Glutamatergic neuron (in vitro differentiated cells): ENCODE results near the gene CD44. TPM values are rescaled to one million over a fixed set of nuclear protein-coding genes. Genes with fewer than 3 reads are reported as not detected.

Experiments
- DNase-seq: peaks from one replicate; pipeline ENCODE4 v3.0.0; 2022
- H3K27ac Mint-ChIP-seq: one replicate; pipeline ENCODE4 v1.8.0; 2020; ENCODE audit warnings: mild to moderate bottlenecking, mixed read lengths, inconsistent platforms; ENCODE audit not compliant: unreplicated experiment
- H3K27me3 Mint-ChIP-seq: one replicate; pipeline ENCODE4 v1.8.0; 2020; ENCODE audit warnings: mild to moderate bottlenecking, moderate library complexity, mixed read lengths, inconsistent platforms; ENCODE audit not compliant: unreplicated experiment
- H3K36me3 Mint-ChIP-seq: one replicate; pipeline ENCODE4 v1.8.0; 2020; ENCODE audit warnings: mild to moderate bottlenecking, mixed read lengths, inconsistent platforms; ENCODE audit not compliant: unreplicated experiment
- H3K4me1 Mint-ChIP-seq: one replicate; pipeline ENCODE4 v1.8.0; 2020; ENCODE audit warnings: mild to moderate bottlenecking, low read depth, mixed read lengths, inconsistent platforms; ENCODE audit not compliant: unreplicated experiment
- H3K4me3 Mint-ChIP-seq: one replicate; pipeline ENCODE4 v1.8.0; 2020; ENCODE audit warnings: mild to moderate bottlenecking, mixed read lengths, inconsistent platforms; ENCODE audit not compliant: unreplicated experiment
- H3K9me3 Mint-ChIP-seq: one replicate; pipeline ENCODE4 v1.8.0; 2020; ENCODE audit warnings: mild to moderate bottlenecking, moderate library complexity, mixed read lengths, inconsistent platforms; ENCODE audit not compliant: unreplicated experiment
- CTCF ChIP-seq: fragments of 200-600 bp; sonication (generic); IDR thresholded peaks from one replicate; pipeline ENCODE4 v1.5.0; 2021; ENCODE audit not compliant: partially characterized antibody, unreplicated experiment
- total RNA-seq: library from RNA; stranded (reverse); fragmentation: NEBNext Ultra II Directional; extraction: Animal tissue kit (Norgen Biotek cat#: 25700); gene quantifications from one replicate; pipeline ENCODE4 v1.2.1, GENCODE V29; 2021; ENCODE audit not compliant: unreplicated experiment

Gene CD44
- total RNA-seq, 1 donor from 2014 or later = 0.71 TPM

DNA sequence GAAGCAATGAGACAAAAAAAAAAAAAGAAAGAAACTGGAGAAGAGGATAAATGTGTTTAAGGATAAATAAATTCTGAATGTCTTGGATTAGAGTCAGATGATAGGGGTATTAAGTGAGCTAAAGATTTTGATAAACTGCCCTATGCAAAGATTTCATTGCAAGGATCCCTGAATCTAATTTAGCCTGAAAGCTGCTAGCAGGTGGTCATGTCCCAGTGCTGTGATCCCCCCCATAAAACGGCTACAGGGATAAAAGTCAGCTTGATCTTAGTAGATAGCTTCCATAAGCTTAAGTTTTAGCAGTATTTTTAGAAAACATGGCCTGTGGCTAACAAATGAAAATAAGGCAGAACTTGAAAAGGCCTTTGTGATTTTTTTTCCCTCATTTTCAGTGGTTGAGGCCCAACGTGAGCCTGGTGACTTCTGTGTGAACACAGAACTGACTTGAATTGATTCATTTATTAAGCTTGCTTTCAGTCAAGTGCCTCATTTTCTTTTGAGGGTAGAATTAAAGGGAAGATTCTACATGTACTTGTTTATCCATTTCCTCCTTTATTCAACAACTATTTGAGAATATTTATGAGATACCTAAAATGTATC, 44.5 kb downstream of the CD44 start:
- Mint-ChIP-seq H3K4me3 (no peak overlapping the region), H3K27ac (no peak overlapping the region), H3K27me3 (no peaks in the 10 kb centered on the region), H3K9me3 (no peaks in the 10 kb centered on the region), H3K36me3 (no peaks in the 10 kb centered on the region), H3K4me1 (no peaks in the 10 kb centered on the region)
- DNase-seq = no peak
- no peak for TF ChIP-seq CTCF

- Mint-ChIP-seq H3K27ac (no peak overlapping the region), H3K4me1 (peaks cover 4% of the 10 kb centered on the region), H3K36me3 (no peaks in the 10 kb centered on the region), H3K27me3 (no peaks in the 10 kb centered on the region), H3K4me3 (no peak overlapping the region), H3K9me3 (no peaks in the 10 kb centered on the region)
- TF ChIP-seq CTCF = no peak
- no peak for DNase-seq
Measured at GRCh38 chr11:35185696-35186095, 46.7 kb downstream of the CD44 start.

GRCh38 chr11:35187996-35188395, 49.0 kb downstream of the CD44 start:
- no peaks in the 10 kb centered on the region for H3K9me3 Mint-ChIP-seq
- no peak overlapping the region for H3K4me3 Mint-ChIP-seq

GRCh38 chr11:35190804-35191348, 51.9 kb downstream of the CD44 start:
- no peak for TF ChIP-seq CTCF
- no peak overlapping the region for H3K4me3 Mint-ChIP-seq
- H3K36me3 Mint-ChIP-seq = no peaks in the 10 kb centered on the region
- H3K27ac Mint-ChIP-seq = no peak overlapping the region
- DNase-seq = no peak
- H3K27me3 Mint-ChIP-seq = no peaks in the 10 kb centered on the region
- no peaks in the 10 kb centered on the region for H3K9me3 Mint-ChIP-seq
- H3K4me1 Mint-ChIP-seq = peaks cover 4% of the 10 kb centered on the region

More at GRCh38 chr11:35187996-35188395, 49.0 kb downstream of the CD44 start:
- TF ChIP-seq CTCF = no peak
- no peak overlapping the region for H3K27ac Mint-ChIP-seq
- H3K36me3 Mint-ChIP-seq = no peaks in the 10 kb centered on the region
- no peak for DNase-seq
- H3K27me3 Mint-ChIP-seq = no peaks in the 10 kb centered on the region
- peaks cover 4% of the 10 kb centered on the region for H3K4me1 Mint-ChIP-seq

GRCh38 chr11:35192347-35192746, 53.4 kb downstream of the CD44 start:
- H3K4me1 Mint-ChIP-seq = peaks cover 4% of the 10 kb centered on the region
- H3K27ac Mint-ChIP-seq = no peak overlapping the region
- TF ChIP-seq CTCF = no peak
- H3K9me3 Mint-ChIP-seq = no peaks in the 10 kb centered on the region
- no peak overlapping the region for H3K4me3 Mint-ChIP-seq
- H3K27me3 Mint-ChIP-seq = no peaks in the 10 kb centered on the region
- H3K36me3 Mint-ChIP-seq = no peaks in the 10 kb centered on the region
- DNase-seq = no peak
